Lung (tissue), 12 donors: ENCODE results near the gene NRBF2. TPM values are rescaled to one million over a fixed set of nuclear protein-coding genes. Genes with fewer than 3 reads are reported as not detected.

Experiments
- ATAC-seq: fragments of 200-7000 bp; cut with Tn5 transposase; one replicate; pipeline ENCODE4 v1.9.1; 2020; ENCODE audit warnings: moderate number of reproducible peaks; ENCODE audit not compliant: insufficient read depth, low FRiP score
- DNase-seq, 3 donors: peaks; one replicate each; pipeline ENCODE4 v3.0.0-alpha.2; 2013 to 2017
- H3K27ac ChIP-seq, 2 donors: one replicate each; pipeline ENCODE4 v1.5.1; 2013; ENCODE audit warnings: mild to moderate bottlenecking in 2 of 2, moderate library complexity in 2 of 2, control low read depth in 1 of 2, inconsistent platforms in 1 of 2, low read depth in 1 of 2, low read length in 1 of 2
- H3K27me3 ChIP-seq, 3 donors: one replicate each; pipeline ENCODE4 v1.5.1; 2013; ENCODE audit warnings: low read length in 2 of 3; ENCODE audit not compliant: control insufficient read depth in 3 of 3, insufficient read depth in 3 of 3
- H3K36me3 ChIP-seq, 4 donors: one replicate each; pipeline ENCODE4 v1.5.1; 2013; ENCODE audit warnings: low read length in 4 of 4, mild to moderate bottlenecking in 1 of 4, moderate library complexity in 1 of 4; ENCODE audit not compliant: control insufficient read depth in 4 of 4, insufficient read depth in 4 of 4
- H3K4me1 ChIP-seq, 5 donors: one replicate each; pipeline ENCODE4 v1.5.1; 2013; ENCODE audit warnings: low read length in 5 of 5, mild to moderate bottlenecking in 2 of 5, moderate library complexity in 1 of 5; ENCODE audit not compliant: control insufficient read depth in 5 of 5, insufficient read depth in 5 of 5
- H3K4me3 ChIP-seq: one replicate; pipeline ENCODE4 v1.5.1; 2013; ENCODE audit warnings: mild to moderate bottlenecking, control low read depth, moderate library complexity
- H3K9ac ChIP-seq, 2 donors: one replicate each; pipeline ENCODE4 v1.5.1; 2013; ENCODE audit warnings: low read length in 2 of 2, control low read depth in 1 of 2; ENCODE audit not compliant: insufficient read depth in 1 of 2
- H3K9me3 ChIP-seq, 4 donors: one replicate each; pipeline ENCODE4 v1.5.1; 2013; ENCODE audit warnings: low read length in 3 of 4, mild to moderate bottlenecking in 1 of 4, moderate library complexity in 1 of 4; ENCODE audit not compliant: control insufficient read depth in 4 of 4, insufficient read depth in 3 of 4
- WGBS, 2 donors: extraction: QIAGEN DNeasy Blood & Tissue Kit; methylation state at CpG; one replicate each; pipeline ENCODE4 v1.1.7; 2013; 5-methylcytosine and 5-hydroxymethylcytosine counted together
- polyA plus RNA-seq, 2 donors: library from polyadenylated mRNA; stranded (reverse); fragments of 200-250 nt; gene quantifications; one replicate each; pipeline ENCODE4 v1.2.1, GENCODE V29; 2013
- total RNA-seq, 2 donors: library from RNA; depleted of rRNA in 1 of 2; stranded (reverse); fragments of >200 nt in 1 of 2; gene quantifications; one replicate each; pipeline ENCODE4 v1.2.1, GENCODE V29; 2014 to 2021
- TF ChIP-seq, protein P1 (sequence below): IDR thresholded peaks from 2 replicates; pipeline ENCODE4 v1.5.1; 2012; ENCODE audit warnings: mild to moderate bottlenecking; ENCODE audit errors: control extremely low read depth, extremely low read depth
- donor health status: control.
- donor health status: control.
- donor health status: Bipolar disorder and iron deficiency.
- donor health status: healthy.
- donor health status: DM: yes; HTN: yes; CAD: no.

Gene NRBF2
- total and polyA plus RNA-seq, 4 donors = 11.2 to 25.1 (median 19.9) TPM

GRCh38 chr10:63175534-63175933, 42.4 kb downstream of the NRBF2 start:
- no peak for DNase-seq
- TF ChIP-seq, protein P1, sequence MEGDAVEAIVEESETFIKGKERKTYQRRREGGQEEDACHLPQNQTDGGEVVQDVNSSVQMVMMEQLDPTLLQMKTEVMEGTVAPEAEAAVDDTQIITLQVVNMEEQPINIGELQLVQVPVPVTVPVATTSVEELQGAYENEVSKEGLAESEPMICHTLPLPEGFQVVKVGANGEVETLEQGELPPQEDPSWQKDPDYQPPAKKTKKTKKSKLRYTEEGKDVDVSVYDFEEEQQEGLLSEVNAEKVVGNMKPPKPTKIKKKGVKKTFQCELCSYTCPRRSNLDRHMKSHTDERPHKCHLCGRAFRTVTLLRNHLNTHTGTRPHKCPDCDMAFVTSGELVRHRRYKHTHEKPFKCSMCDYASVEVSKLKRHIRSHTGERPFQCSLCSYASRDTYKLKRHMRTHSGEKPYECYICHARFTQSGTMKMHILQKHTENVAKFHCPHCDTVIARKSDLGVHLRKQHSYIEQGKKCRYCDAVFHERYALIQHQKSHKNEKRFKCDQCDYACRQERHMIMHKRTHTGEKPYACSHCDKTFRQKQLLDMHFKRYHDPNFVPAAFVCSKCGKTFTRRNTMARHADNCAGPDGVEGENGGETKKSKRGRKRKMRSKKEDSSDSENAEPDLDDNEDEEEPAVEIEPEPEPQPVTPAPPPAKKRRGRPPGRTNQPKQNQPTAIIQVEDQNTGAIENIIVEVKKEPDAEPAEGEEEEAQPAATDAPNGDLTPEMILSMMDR = no peak
- Histone ChIP-seq H3K27me3 (no peaks in the 10 kb centered on the region), H3K27ac (no peak overlapping the region), H3K9ac (no peak overlapping the region), H3K9me3 (no peaks in the 10 kb centered on the region), H3K4me3 (no peak overlapping the region), H3K4me1 (peaks cover 0 to 11% (median 2%) of the 10 kb centered on the region in 5 donors), H3K36me3 (peaks cover 13 to 18% (median 15%) of the 10 kb centered on the region in 4 donors)
- no peak for ATAC-seq
- 91 to 100% methylated on average over 1 of the region's 1 CpG for WGBS, 2 donors

GRCh38 chr10:63192826-63193225, 59.7 kb downstream of the NRBF2 start:
- H3K4me1 ChIP-seq = peaks cover 0 to 13% (median 0%) of the 10 kb centered on the region in 5 donors
- TF ChIP-seq, protein P1 = no peak
- no peak overlapping the region for H3K27ac ChIP-seq
- no peak overlapping the region for H3K4me3 ChIP-seq
- no peak for ATAC-seq
- DNase-seq = no peak
- WGBS, 2 donors = 69 to 93% methylated on average over 1 of the region's 1 CpG
- no peaks in the 10 kb centered on the region for H3K9me3 ChIP-seq
- no peak overlapping the region for H3K9ac ChIP-seq
- H3K27me3 ChIP-seq = no peaks in the 10 kb centered on the region
- H3K36me3 ChIP-seq = peaks cover 21 to 41% (median 34%) of the 10 kb centered on the region in 4 donors

DNA sequence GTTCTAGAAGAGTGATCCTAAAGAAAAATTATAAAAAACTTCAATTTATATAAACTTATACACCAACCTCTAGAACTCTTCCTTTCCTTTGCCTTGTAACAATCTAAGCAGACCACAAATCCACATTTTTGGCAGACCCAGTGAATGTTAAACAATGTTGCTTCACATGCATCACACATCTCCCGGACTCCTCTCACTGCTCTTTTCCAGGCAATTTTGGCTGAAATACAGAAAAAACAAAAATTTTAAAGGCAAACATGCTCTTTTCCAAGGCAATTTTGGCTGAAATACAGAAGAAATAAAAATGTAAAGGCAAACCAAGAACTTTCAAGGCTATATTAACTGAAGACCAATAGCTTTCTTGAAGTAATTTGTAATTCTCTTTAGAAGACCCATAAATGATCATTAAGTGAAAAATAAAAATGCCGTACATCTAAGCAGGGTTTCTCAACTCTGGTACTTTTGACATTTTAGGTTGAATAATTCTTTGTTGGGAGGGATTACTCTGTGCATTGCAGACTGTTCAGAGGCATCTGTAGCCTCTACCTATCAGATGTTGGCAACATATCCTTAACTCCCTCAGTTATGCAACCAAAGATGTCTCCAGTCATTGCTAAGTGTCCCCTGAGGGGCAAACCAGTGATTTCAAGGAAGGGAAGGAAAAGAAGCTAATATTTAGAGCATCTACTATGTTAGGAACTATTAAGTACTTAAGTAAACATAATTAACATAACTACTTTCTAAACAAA, 64.4 kb downstream of the NRBF2 start:
- TF ChIP-seq, protein P1 = no peak
- peak overlapping the region in 1 of 2 donors; percentile 15 for H3K9ac ChIP-seq
- no peaks in the 10 kb centered on the region for H3K27me3 ChIP-seq
- 82 to 85% methylated on average over 2 of the region's 2 CpGs for WGBS, 2 donors
- H3K36me3 ChIP-seq = peaks cover 10 to 21% (median 16%) of the 10 kb centered on the region in 4 donors
- peak; percentile 53 to 94 (median 88) for DNase-seq
- no peak overlapping the region for H3K4me3 ChIP-seq
- H3K4me1 ChIP-seq = peaks cover 0 to 13% (median 0%) of the 10 kb centered on the region in 5 donors
- no peak overlapping the region for H3K27ac ChIP-seq
- no peak for ATAC-seq
- no peaks in the 10 kb centered on the region for H3K9me3 ChIP-seq
